Sigmoid colon (tissue), 7 donors: ENCODE data around the gene COL6A5. TPM values are rescaled to one million over a fixed set of nuclear protein-coding genes. Genes with fewer than 3 reads are reported as not detected.

Experiments
- DNase-seq: peaks from one replicate; pipeline ENCODE4 v3.0.0-alpha.2; 2019
- H3K27ac ChIP-seq, 4 donors: fragments of 200-600 bp; sonication (generic); one replicate each; pipeline ENCODE4 v1.5.1; 2016 to 2019; ENCODE audit warnings: mild to moderate bottlenecking in 1 of 4
- H3K27me3 ChIP-seq, 3 donors: fragments of 200-600 bp; sonication (generic); one replicate each; pipeline ENCODE4 v1.5.1; 2019; ENCODE audit warnings: mild to moderate bottlenecking in 1 of 3
- H3K36me3 ChIP-seq, 4 donors: fragments of 200-600 bp; sonication (generic); one replicate each; pipeline ENCODE4 v1.5.1; 2016 to 2019
- H3K4me1 ChIP-seq, 4 donors: fragments of 200-600 bp; sonication (generic); one replicate each; pipeline ENCODE4 v1.5.1; 2017 to 2019
- H3K4me3 ChIP-seq, 4 donors: fragments of 200-600 bp; sonication (generic); one replicate each; pipeline ENCODE4 v1.5.1; 2017 to 2019; ENCODE audit warnings: mild to moderate bottlenecking in 2 of 4, moderate library complexity in 1 of 4
- H3K9me3 ChIP-seq, 4 donors: fragments of 200-600 bp in 3 of 4; sonication (generic) in 3 of 4; one replicate each; pipeline versions ENCODE4 v1.5.1 to v1.6.1; 2013 to 2019
- EP300 ChIP-seq, 4 donors: sonication (generic); formaldehyde crosslinking; IDR thresholded peaks; one replicate each; pipeline ENCODE4 v1.6.1; 2017; ENCODE audit warnings: antibody characterized with exemption in 4 of 4
- POLR2A ChIP-seq, 2 donors: fragments of 450-650 bp; IDR thresholded peaks; one replicate each; pipeline ENCODE4 v1.6.1; 2016; ENCODE audit warnings: antibody characterized with exemption in 2 of 2, mild to moderate bottlenecking in 2 of 2, moderate library complexity in 2 of 2
- POLR2AphosphoS5 ChIP-seq, 4 donors: sonication (generic); formaldehyde crosslinking; IDR thresholded peaks; one replicate each; pipeline ENCODE4 v1.6.1; 2017; ENCODE audit warnings: antibody characterized with exemption in 4 of 4
- WGBS, 2 donors: extraction: QIAGEN DNeasy Blood & Tissue Kit; methylation state at CpG; one replicate each; pipeline ENCODE4 v1.1.7; 2013; 5-methylcytosine and 5-hydroxymethylcytosine counted together
- intact Hi-C: fragments of 100-400 bp; cut with DNase I; formaldehyde crosslinking; loops from one replicate; pipeline ENCODE4 v1.15.1; 2023
- polyA plus RNA-seq, 3 donors: library from polyadenylated mRNA; stranded (reverse); fragments of 200-250 nt; gene quantifications; one replicate each; pipeline ENCODE4 v1.2.3, GENCODE V29; 2013
- total RNA-seq, 4 donors: library from RNA; depleted of rRNA; stranded (reverse); fragments of >200 nt; gene quantifications; one replicate each; pipeline ENCODE4 v1.1.0, GENCODE V29; 2016
- TF ChIP-seq, protein P1 (sequence below), 4 experiments: fragments of 450-650 bp in 3 of 4; fragments of 200-600 bp in 1 of 4; IDR thresholded peaks; one replicate each; pipeline ENCODE4 v1.5.1; 2016 to 2019; ENCODE audit warnings: antibody characterized with exemption in 4 of 4, mild to moderate bottlenecking in 3 of 4, moderate library complexity in 2 of 4
- donor health status: healthy with polysubstance abuse.
- donor health status: Bipolar disorder and iron deficiency.
- donor health status: healthy.

Gene COL6A5
- total and polyA plus RNA-seq, 7 donors = 0.09 TPM; not detected in 6

DNA sequence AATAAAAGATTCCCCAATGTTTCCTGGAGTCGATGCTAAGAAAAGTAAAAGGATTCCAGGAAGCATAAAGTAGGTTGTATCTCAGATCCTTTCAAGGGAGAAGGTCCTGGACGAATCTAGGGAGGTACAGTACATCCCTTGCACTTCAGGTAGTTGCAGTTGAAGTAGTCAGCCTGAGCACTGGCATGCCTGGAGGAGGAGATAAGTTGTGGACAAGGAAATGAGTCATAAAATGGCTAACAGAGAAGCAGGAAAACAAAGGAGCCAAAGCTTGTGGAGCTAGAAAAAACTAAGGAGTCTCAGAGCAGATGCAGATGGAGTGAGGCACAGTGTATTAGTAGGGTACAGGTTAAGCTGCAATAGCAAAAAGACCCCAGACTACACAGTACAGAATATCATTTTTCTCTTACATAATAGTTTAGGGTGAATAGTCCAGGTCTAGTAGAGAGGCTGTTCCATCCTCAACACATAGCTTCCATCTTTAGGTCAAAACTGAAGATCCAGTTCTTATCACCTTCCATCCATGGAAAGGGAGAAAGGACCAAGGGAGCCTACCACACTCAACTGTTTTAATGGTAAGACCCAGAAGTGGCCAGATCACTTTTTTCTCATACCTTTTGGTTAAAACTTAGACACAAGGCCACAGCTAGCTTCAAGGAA, 41.3 kb downstream of the COL6A5 start:
- Histone ChIP-seq H3K27me3 (no peaks in the 10 kb centered on the region), H3K36me3 (no peaks in the 10 kb centered on the region), H3K4me1 (no peaks in the 10 kb centered on the region), H3K27ac (no peak overlapping the region), H3K9me3 (no peaks in the 10 kb centered on the region), H3K4me3 (no peak overlapping the region)
- TF ChIP-seq EP300 (IDR thresholded peaks at IDR 0.05) = no peak
- intact Hi-C loops = no loop called here
- no peak for DNase-seq
- WGBS, 2 donors = 50 to 57% methylated on average over 2 of the region's 2 CpGs

DNA sequence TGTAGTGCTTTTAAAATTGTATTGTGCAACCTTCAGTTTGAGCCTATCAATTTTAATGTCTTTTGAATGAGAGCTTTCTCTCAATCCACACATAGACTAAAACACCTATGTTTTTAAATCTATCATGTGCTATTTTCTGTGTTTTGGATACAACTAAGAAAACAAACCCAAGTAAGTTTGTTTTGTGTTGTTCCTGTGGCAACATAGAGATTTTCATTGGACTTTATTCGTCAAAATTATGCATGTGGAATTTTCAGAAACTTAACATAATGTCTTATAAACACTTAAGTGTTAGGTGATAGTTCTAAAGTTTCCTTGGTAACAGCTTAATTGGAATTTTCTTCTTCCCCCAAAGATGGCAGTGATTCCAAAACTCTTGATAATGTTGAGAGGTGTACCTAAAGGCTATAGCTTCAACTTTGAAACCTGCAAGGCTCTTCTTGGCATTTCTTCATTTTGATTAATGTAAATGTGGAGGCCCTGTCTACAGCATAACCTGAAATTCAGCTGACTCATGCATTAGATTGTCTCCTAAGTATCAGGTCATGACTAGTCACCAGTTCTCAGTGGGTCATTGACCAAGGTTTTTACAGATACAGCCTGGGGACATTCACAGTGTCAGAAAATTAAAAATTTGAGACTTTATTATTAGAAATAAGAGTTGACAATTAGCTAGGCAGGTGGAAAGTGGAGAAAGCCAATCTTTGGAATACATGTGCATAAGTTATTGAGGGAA, 44.4 kb downstream of the COL6A5 start:
- intact Hi-C loops = no loop called here
- TF ChIP-seq POLR2A (IDR thresholded peaks at IDR 0.05) (no peak), EP300 (IDR thresholded peaks at IDR 0.05) (no peak), POLR2AphosphoS5 (IDR thresholded peaks at IDR 0.05) (no peak)
- TF ChIP-seq, protein P1, sequence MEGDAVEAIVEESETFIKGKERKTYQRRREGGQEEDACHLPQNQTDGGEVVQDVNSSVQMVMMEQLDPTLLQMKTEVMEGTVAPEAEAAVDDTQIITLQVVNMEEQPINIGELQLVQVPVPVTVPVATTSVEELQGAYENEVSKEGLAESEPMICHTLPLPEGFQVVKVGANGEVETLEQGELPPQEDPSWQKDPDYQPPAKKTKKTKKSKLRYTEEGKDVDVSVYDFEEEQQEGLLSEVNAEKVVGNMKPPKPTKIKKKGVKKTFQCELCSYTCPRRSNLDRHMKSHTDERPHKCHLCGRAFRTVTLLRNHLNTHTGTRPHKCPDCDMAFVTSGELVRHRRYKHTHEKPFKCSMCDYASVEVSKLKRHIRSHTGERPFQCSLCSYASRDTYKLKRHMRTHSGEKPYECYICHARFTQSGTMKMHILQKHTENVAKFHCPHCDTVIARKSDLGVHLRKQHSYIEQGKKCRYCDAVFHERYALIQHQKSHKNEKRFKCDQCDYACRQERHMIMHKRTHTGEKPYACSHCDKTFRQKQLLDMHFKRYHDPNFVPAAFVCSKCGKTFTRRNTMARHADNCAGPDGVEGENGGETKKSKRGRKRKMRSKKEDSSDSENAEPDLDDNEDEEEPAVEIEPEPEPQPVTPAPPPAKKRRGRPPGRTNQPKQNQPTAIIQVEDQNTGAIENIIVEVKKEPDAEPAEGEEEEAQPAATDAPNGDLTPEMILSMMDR (IDR thresholded peaks at IDR 0.05) = no peak
- Histone ChIP-seq H3K36me3 (no peaks in the 10 kb centered on the region), H3K4me1 (no peaks in the 10 kb centered on the region), H3K9me3 (no peaks in the 10 kb centered on the region), H3K4me3 (no peak overlapping the region), H3K27me3 (no peaks in the 10 kb centered on the region), H3K27ac (no peak overlapping the region)
- no peak for DNase-seq
- WGBS, 2 donors = 75 to 82% methylated on average over 1 of the region's 1 CpG

DNA sequence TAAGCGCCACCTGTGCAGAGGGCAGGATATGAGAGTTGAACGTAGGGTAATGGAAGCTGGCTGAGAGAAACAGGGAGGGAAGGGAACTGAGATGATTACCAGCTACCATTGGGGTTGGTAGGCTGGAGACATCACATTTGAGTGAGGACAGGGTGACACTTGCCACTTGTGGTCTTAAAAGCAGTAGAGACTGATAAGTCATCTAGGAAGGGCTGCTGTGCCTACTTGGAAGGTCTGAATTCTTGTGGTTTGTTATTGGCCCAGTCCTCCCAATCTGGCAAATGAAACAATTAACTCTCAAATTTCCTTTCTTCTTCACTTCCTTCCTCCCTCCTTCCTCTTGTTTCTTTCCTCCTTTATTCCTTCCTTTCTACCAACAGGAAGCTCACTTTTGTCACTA, 46.8 kb downstream of the COL6A5 start:
- intact Hi-C loops = no loop called here
- Histone ChIP-seq H3K4me1 (no peaks in the 10 kb centered on the region), H3K27me3 (no peaks in the 10 kb centered on the region), H3K27ac (no peak overlapping the region), H3K36me3 (no peaks in the 10 kb centered on the region), H3K9me3 (no peaks in the 10 kb centered on the region), H3K4me3 (no peak overlapping the region)
- 88 to 90% methylated on average over 2 of the region's 2 CpGs for WGBS, 2 donors
- no peak for DNase-seq
- TF ChIP-seq EP300 (IDR thresholded peaks at IDR 0.05) (no peak), POLR2AphosphoS5 (IDR thresholded peaks at IDR 0.05) (no peak), POLR2A (IDR thresholded peaks at IDR 0.05) (no peak)
- TF ChIP-seq, protein P1 (IDR thresholded peaks at IDR 0.05) = no peak

DNA sequence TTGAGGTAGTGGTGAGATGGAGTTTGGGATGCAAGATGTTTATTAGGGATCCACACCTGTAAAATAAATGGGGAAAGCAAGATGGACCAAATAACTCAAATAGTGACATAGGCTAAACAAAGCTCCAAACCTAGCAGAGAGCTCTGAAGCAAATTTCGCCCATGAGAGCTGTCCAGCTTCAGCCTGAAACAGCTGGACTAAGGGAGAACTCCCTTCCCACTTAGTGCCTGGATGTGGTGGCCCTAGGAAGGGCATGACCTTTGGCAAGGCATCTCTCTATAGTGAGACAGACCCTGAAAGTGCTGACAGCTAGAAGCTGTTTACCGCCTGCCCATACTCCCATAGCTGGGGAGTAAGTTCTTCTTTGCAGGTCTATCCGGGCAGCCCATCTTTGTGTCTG, 48.1 kb downstream of the COL6A5 start:
- Histone ChIP-seq H3K9me3 (peaks cover 0 to 2% (median 0%) of the 10 kb centered on the region in 4 donors), H3K27me3 (no peaks in the 10 kb centered on the region), H3K27ac (no peak overlapping the region), H3K4me3 (no peak overlapping the region), H3K4me1 (no peaks in the 10 kb centered on the region), H3K36me3 (no peaks in the 10 kb centered on the region)
- WGBS, 2 donors = 79 to 87% methylated on average over 3 of the region's 3 CpGs
- intact Hi-C loops = no loop called here
- TF ChIP-seq EP300 (IDR thresholded peaks at IDR 0.05) (no peak), POLR2A (IDR thresholded peaks at IDR 0.05) (no peak), POLR2AphosphoS5 (IDR thresholded peaks at IDR 0.05) (no peak)
- TF ChIP-seq, protein P1 (IDR thresholded peaks at IDR 0.05) = no peak
- no peak for DNase-seq

DNA sequence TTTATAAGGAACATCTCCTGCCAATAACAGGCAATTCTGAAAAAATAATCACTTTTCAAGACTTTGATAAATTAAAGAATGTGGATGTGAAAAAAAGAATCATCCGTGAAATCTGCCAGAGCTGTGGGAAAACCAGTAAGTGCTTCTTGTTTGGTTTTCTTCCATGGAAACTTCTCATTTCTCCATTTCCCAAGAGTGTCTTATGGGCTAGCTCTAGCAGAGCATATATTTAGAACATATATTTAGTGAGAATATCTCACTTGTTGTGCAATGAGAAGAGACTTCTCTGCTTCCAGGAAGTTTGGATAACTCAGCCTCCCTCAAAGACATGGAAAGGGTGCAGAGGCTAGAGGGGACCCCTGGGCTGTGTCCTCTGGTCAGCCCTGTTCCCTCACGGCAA, 49.9 kb downstream of the COL6A5 start:
- Histone ChIP-seq H3K27ac (no peak overlapping the region), H3K4me1 (no peaks in the 10 kb centered on the region), H3K9me3 (peaks cover 0 to 2% (median 0%) of the 10 kb centered on the region in 4 donors), H3K36me3 (no peaks in the 10 kb centered on the region), H3K4me3 (no peak overlapping the region), H3K27me3 (no peaks in the 10 kb centered on the region)
- TF ChIP-seq POLR2AphosphoS5 (IDR thresholded peaks at IDR 0.05) (no peak), POLR2A (IDR thresholded peaks at IDR 0.05) (no peak), EP300 (IDR thresholded peaks at IDR 0.05) (no peak)
- TF ChIP-seq, protein P1 (IDR thresholded peaks at IDR 0.05) = no peak
- WGBS, 2 donors = 46 to 59% methylated on average over 2 of the region's 2 CpGs
- DNase-seq = no peak
- intact Hi-C loops = no loop called here
